Measurements from ENCODE around the gene SETBP1. TPM values are rescaled to one million over a fixed set of nuclear protein-coding genes. Genes with fewer than 3 reads are reported as not detected.

Gene SETBP1
- total RNA-seq, 1 experiment from 2014 or later, result 0.23 TPM

- Histone ChIP-seq H3K4me3 (ENCODE audit: low read depth in 2 of 2, low read length in 2 of 2) (no peak overlapping the region), H3K36me3 (ENCODE audit: control insufficient read depth, insufficient read depth, low read length) (no peaks in the 10 kb centered on the region), H3K27me3 (ENCODE audit: control insufficient read depth, insufficient read depth, low read length) (no peaks in the 10 kb centered on the region), H3K27ac (ENCODE audit: low read length) (no peak overlapping the region), H3K9me3 (ENCODE audit: control insufficient read depth, insufficient read depth, low read depth, low read length) (no peaks in the 10 kb centered on the region), H3K4me1 (ENCODE audit: control insufficient read depth, insufficient read depth, low read length) (no peaks in the 10 kb centered on the region)
- ChIA-PET POLR2A (no interaction called here), CTCF (no interaction called here)
- intact Hi-C loops (cut with micrococcal nuclease; ENCODE audit: unreplicated experiment) (no loop called here), in situ Hi-C loops (cut with HindIII; ENCODE audit: low pct_unique_long_range_greater_than_20kb, low sequenced_read_pairs) (no loop called here)
- BruUV-seq (replicated peaks), result no TSS peak
- no peak for DNase-seq (ENCODE audit: low read depth, low spot score)
- no peak for ATAC-seq
- TF ChIP-seq POLR2AphosphoS5 (IDR thresholded peaks at IDR 0.05; ENCODE audit: low read depth, low read length) (no peak), REST (IDR thresholded peaks at IDR 0.05; ENCODE audit: insufficient read depth in 1 of 2, low read depth in 2 of 2, low read length in 1 of 2) (no peak), SIN3A (IDR thresholded peaks at IDR 0.05; ENCODE audit: borderline replicate concordance, insufficient read depth, low read depth, low read length) (no peak), CTCF (IDR thresholded peaks at IDR 0.05) (no peak), TCF7L2 (IDR thresholded peaks at IDR 0.05; ENCODE audit: low read depth, low read length) (no peak)
Observed at GRCh38 chr18:44973282-44973681, 292.6 kb downstream of the SETBP1 start.

GRCh38 chr18:44974174-44974573 lies 293.5 kb downstream of the SETBP1 start:
- no peak overlapping the region for H3K4me3 ChIP-seq (ENCODE audit: low read depth in 2 of 2, low read length in 2 of 2)
- POLR2A ChIA-PET, result no interaction called here
- no TSS peak for BruUV-seq (replicated peaks)
- H3K9me3 ChIP-seq (ENCODE audit: control insufficient read depth, insufficient read depth, low read depth, low read length), result no peaks in the 10 kb centered on the region
- no peaks in the 10 kb centered on the region for H3K27me3 ChIP-seq (ENCODE audit: control insufficient read depth, insufficient read depth, low read length)
- no peaks in the 10 kb centered on the region for H3K4me1 ChIP-seq (ENCODE audit: control insufficient read depth, insufficient read depth, low read length)
- ATAC-seq, result no peak
- TF ChIP-seq SIN3A (IDR thresholded peaks at IDR 0.05; ENCODE audit: borderline replicate concordance, insufficient read depth, low read depth, low read length) (no peak), REST (IDR thresholded peaks at IDR 0.05; ENCODE audit: insufficient read depth in 1 of 2, low read depth in 2 of 2, low read length in 1 of 2) (no peak), CTCF (IDR thresholded peaks at IDR 0.05) (no peak), POLR2AphosphoS5 (IDR thresholded peaks at IDR 0.05; ENCODE audit: low read depth, low read length) (no peak), TCF7L2 (IDR thresholded peaks at IDR 0.05; ENCODE audit: low read depth, low read length) (no peak)
- H3K36me3 ChIP-seq (ENCODE audit: control insufficient read depth, insufficient read depth, low read length), result no peaks in the 10 kb centered on the region
- intact Hi-C loops (cut with micrococcal nuclease; ENCODE audit: unreplicated experiment) (no loop called here), in situ Hi-C loops (cut with HindIII; ENCODE audit: low pct_unique_long_range_greater_than_20kb, low sequenced_read_pairs) (no loop called here)
- H3K27ac ChIP-seq (ENCODE audit: low read length), result no peak overlapping the region
- DNase-seq (ENCODE audit: low read depth, low spot score), result no peak
- CTCF ChIA-PET, result no interaction called here
